Measurements from ENCODE around the gene SLC22A12.

- TF ChIP-seq CTCF (IDR thresholded peaks at IDR 0.05), result no peak
- no peak for TF ChIP-seq POLR2A (IDR thresholded peaks at IDR 0.05)
Measured at GRCh38 chr11:64560139-64560771, 30.8 kb upstream of the SLC22A12 start.

Measured in transverse colon (tissue), 3 donors.